Keratinocyte (primary cell): ENCODE data around the gene RFC1.

ENCODE experiments used
- CTCF ChIP-seq, 3 experiments: IDR thresholded peaks in 1 of 3; conservative IDR thresholded peaks in 1 of 3; optimal IDR thresholded peaks in 1 of 3; 2 replicates in 2 of 3; 3 replicates in 1 of 3; pipeline versions ENCODE3 to v1.5.1; 2011; ENCODE audit warnings: low read length in 3 of 3, mild to moderate bottlenecking in 3 of 3, moderate library complexity in 2 of 3, control low read depth in 1 of 3, inconsistent platforms in 1 of 3; ENCODE audit not compliant: insufficient read depth in 2 of 3; ENCODE audit errors: extremely low read depth in 1 of 3
- EZH2 ChIP-seq: IDR thresholded peaks from one replicate; pipeline ENCODE4 v1.6.1; 2012; ENCODE audit warnings: inconsistent platforms, mild to moderate bottlenecking, low read length, moderate library complexity

- TF ChIP-seq CTCF (optimal IDR thresholded peaks at IDR 0.05 in 1 of 3, IDR thresholded peaks at IDR 0.05 in 1 of 3, conservative IDR thresholded peaks at IDR 0.05 in 1 of 3; ENCODE audit: extremely low read depth in 1 of 3, insufficient read depth in 2 of 3, low read length in 3 of 3) (no peak), EZH2 (no peak)
Measured at GRCh38 chr4:39326468-39326977, 39.6 kb downstream of the RFC1 start.
